CD4-positive, CD25-positive, alpha-beta regulatory T cell (primary cell): Measurements from ENCODE around the gene SPSB1. TPM values are rescaled to one million over a fixed set of nuclear protein-coding genes. Genes with fewer than 3 reads are reported as not detected.

ENCODE experiments used
- ATAC-seq, 2 donors: fragments of 150-1000 bp; cut with Tn5 transposase; one replicate each; pipeline ENCODE4 v1.10.0; 2021; ENCODE audit warnings: low read depth in 2 of 2, moderate number of reproducible peaks in 2 of 2, moderate library complexity in 1 of 2
- DNase-seq, 3 donors: peaks; one replicate each; pipeline versions ENCODE4 v3.0.0 to v3.0.0-alpha.2; 2012 to 2022; ENCODE audit warnings: mixed read lengths in 1 of 3
- H3K27ac ChIP-seq: one replicate; pipeline ENCODE4 v1.7.0; 2013; ENCODE audit warnings: mild to moderate bottlenecking, low read length; ENCODE audit not compliant: insufficient read depth, poor library complexity, severe bottlenecking
- H3K27me3 ChIP-seq: one replicate; pipeline ENCODE4 v1.7.0; 2013; ENCODE audit warnings: low read length; ENCODE audit not compliant: control insufficient read depth, insufficient read depth
- H3K36me3 ChIP-seq: one replicate; pipeline ENCODE4 v1.7.0; 2013; ENCODE audit warnings: mild to moderate bottlenecking, low read length, moderate library complexity; ENCODE audit not compliant: control insufficient read depth, insufficient read depth
- H3K4me1 ChIP-seq: 2 replicates; pipeline ENCODE4 v1.7.0; 2013; ENCODE audit warnings: mild to moderate bottlenecking, low read length; ENCODE audit not compliant: insufficient read depth, control insufficient read depth, poor library complexity, severe bottlenecking
- H3K4me3 ChIP-seq: one replicate; pipeline ENCODE4 v1.7.0; 2013; ENCODE audit warnings: low read depth, mild to moderate bottlenecking, low read length, moderate library complexity
- H3K9me3 ChIP-seq, 2 experiments: 1 replicate in 1 of 2; 2 replicates in 1 of 2; pipeline ENCODE4 v1.7.0; 2013; ENCODE audit warnings: low read length in 2 of 2, mild to moderate bottlenecking in 1 of 2, moderate library complexity in 1 of 2; ENCODE audit not compliant: control insufficient read depth in 2 of 2
- H3K27ac Mint-ChIP-seq, 3 donors: one replicate each; pipeline ENCODE4 v1.8.0; 2020 to 2022; ENCODE audit warnings: mild to moderate bottlenecking in 3 of 3, mixed read lengths in 3 of 3, moderate library complexity in 2 of 3
- H3K27me3 Mint-ChIP-seq: one replicate; pipeline ENCODE4 v1.8.0; 2022; ENCODE audit warnings: mild to moderate bottlenecking, mixed read lengths
- H3K36me3 Mint-ChIP-seq: one replicate; pipeline ENCODE4 v1.8.0; 2020; ENCODE audit warnings: mixed read lengths
- H3K4me1 Mint-ChIP-seq, 4 donors: one replicate each; pipeline ENCODE4 v1.8.0; 2020 to 2022; ENCODE audit warnings: mixed read lengths in 4 of 4, mild to moderate bottlenecking in 1 of 4
- H3K4me3 Mint-ChIP-seq, 4 donors: one replicate each; pipeline ENCODE4 v1.8.0; 2020 to 2022; ENCODE audit warnings: mild to moderate bottlenecking in 4 of 4, mixed read lengths in 4 of 4, moderate library complexity in 3 of 4
- H3K9me3 Mint-ChIP-seq, 7 donors: one replicate each; pipeline ENCODE4 v1.8.0; 2020 to 2022; ENCODE audit warnings: mixed read lengths in 7 of 7, mild to moderate bottlenecking in 3 of 7, moderate library complexity in 2 of 7
- polyA plus RNA-seq, 4 donors: library from polyadenylated mRNA; unstranded; fragments of 300-500 nt; fragmentation: Illumina TruSeq; gene quantifications; one replicate each; pipeline ENCODE4 v1.2.3, GENCODE V29; 2021
- total RNA-seq: library from RNA; stranded (reverse); gene quantifications from one replicate; pipeline ENCODE4 v1.2.3, GENCODE V29; 2022

Gene SPSB1
- total and polyA plus RNA-seq, 5 donors from 2014 or later, result 7.0 to 19.7 (median 12.3) TPM

DNA sequence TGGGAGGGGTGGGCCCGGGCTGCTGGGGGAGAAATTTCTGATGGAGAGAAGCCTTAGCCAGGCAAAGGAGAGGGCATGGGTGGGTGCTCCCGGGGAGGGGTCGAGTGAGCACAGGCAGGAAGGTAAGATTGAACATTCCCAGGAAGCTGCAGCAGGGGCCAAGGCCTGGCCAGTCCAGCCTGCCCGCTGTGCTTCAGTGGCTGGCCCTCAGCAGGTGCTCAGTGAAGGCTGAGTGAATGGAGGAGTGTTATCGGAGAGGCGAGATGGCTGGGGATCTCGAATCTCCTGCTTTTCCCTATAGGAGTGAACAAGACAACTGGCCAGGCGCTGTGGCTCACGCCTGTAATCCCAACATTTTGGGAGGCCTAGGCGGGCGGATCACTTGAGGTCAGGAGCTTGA, 20.9 kb downstream of the SPSB1 start:
- no peak overlapping the region for H3K27ac ChIP-seq
- H3K36me3 Mint-ChIP-seq, result no peaks in the 10 kb centered on the region
- no peaks in the 10 kb centered on the region for H3K9me3 ChIP-seq
- DNase-seq (no peak), ATAC-seq (no peak)
- H3K36me3 ChIP-seq, result no peaks in the 10 kb centered on the region
- H3K27ac Mint-ChIP-seq, result no peak overlapping the region
- no peak overlapping the region for H3K4me3 ChIP-seq
- H3K9me3 Mint-ChIP-seq, result no peaks in the 10 kb centered on the region
- no peak overlapping the region for H3K4me3 Mint-ChIP-seq
- H3K4me1 ChIP-seq, result peaks cover 18% of the 10 kb centered on the region
- H3K4me1 Mint-ChIP-seq, result peaks cover 5 to 42% (median 24%) of the 10 kb centered on the region in 4 donors
- no peaks in the 10 kb centered on the region for H3K27me3 Mint-ChIP-seq
- H3K27me3 ChIP-seq, result no peaks in the 10 kb centered on the region

DNA sequence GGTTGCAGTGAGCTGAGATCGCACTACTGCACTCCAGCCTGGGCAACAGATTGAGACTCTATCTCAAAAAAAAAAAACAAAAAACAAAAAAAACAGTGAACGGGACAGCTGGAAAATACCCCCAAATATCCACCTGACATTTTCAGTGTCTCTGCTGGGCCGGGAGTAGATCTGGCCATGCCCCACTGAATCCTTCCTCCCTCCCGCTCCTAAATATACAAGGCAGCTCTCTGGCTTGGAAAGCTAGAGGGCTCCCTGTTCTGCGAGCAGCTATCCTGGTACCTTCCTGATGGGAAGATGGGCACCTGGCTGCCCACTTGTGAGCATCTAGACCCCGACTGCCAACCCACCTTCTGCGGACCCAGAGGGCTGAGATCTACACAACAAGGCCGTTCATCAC, 21.4 kb downstream of the SPSB1 start:
- Mint-ChIP-seq H3K9me3 (no peaks in the 10 kb centered on the region), H3K4me3 (peak overlapping the region in 1 of 4 donors; percentile 49), H3K27me3 (no peaks in the 10 kb centered on the region), H3K4me1 (peaks cover 5 to 37% (median 24%) of the 10 kb centered on the region in 4 donors), H3K36me3 (no peaks in the 10 kb centered on the region), H3K27ac (no peak overlapping the region)
- Histone ChIP-seq H3K9me3 (no peaks in the 10 kb centered on the region), H3K36me3 (no peaks in the 10 kb centered on the region), H3K27ac (no peak overlapping the region), H3K4me3 (no peak overlapping the region), H3K27me3 (no peaks in the 10 kb centered on the region), H3K4me1 (peaks cover 18% of the 10 kb centered on the region)
- no peak for ATAC-seq
- DNase-seq, result no peak

DNA sequence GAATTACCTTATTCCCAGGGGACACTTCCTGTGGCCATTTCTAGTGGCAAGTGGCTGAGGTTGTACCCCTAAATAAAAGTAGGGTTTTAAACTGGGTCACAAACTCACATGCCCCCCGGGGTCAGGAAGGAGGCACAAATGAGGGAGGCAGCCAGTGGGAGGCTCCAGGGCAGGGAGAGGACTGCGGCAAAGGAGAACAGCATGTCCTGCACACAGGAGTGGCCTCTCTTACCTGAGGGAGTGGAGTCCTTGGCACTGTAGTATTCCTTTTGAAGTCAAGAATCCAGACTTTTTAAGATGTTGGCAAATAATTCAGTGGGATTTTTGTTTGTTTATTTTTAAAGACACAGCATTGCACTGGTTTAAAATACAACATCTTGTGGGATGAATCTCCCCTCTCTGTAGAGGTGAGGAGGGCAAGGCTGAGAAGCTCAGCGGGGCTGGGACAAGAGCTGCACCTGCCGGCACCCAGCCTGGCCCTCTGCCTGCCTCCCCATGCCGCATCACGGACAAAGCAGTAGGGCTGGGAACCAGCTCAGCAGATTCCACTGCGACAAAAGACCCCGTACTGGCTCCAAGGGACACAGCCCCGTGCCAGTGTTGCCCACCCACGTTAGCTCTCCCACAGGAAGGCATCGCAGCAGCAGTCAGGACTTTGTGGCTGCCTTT, 22.2 kb downstream of the SPSB1 start:
- ATAC-seq, result no peak
- peak overlapping the region; percentile 11 to 49 (median 28) for H3K4me3 Mint-ChIP-seq
- H3K4me1 Mint-ChIP-seq, result peaks cover 5 to 33% (median 23%) of the 10 kb centered on the region in 4 donors

DNA sequence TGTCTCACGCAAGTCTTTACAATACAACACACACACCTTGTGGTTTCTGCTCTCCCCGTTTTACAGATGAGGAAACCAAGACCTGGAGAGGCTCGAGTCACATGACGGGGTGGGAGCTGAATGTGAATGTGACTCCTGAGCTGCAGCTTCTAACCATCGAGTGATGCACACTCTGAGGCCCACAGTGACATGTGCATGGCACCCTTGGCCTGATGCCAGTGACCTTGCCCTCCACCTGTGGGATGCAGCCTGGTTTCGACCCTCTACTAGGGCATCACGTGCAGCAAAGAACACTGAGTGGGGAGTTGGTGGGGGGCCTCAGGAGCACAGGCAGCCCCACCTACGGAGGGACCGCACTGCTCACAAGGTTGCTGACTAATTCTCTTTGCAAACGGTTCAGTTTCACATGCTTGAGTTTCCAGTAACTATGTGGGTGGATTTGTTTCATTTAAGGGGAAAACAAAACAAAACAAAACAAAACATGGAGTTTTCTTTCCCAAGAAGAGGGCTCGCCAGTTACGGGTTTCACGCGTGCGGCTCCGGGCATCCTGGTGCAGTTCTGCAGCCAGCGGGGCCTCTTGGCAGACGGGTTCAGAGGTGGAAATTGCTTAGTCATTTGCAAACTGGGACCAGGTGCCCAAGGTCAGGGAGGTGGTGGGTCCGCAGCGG, 22.9 kb downstream of the SPSB1 start:
- no peaks in the 10 kb centered on the region for H3K9me3 ChIP-seq
- Mint-ChIP-seq H3K27me3 (no peaks in the 10 kb centered on the region), H3K4me3 (peak overlapping the region in 3 of 4 donors; percentile 16 to 43 (median 39)), H3K36me3 (no peaks in the 10 kb centered on the region), H3K9me3 (no peaks in the 10 kb centered on the region), H3K27ac (peak overlapping the region in 2 of 3 donors; percentile 32 to 67), H3K4me1 (peaks cover 5 to 38% (median 23%) of the 10 kb centered on the region in 4 donors)
- H3K36me3 ChIP-seq, result no peaks in the 10 kb centered on the region
- no peak overlapping the region for H3K27ac ChIP-seq
- peak in 1 of 3 donors; percentile 59 for DNase-seq
- H3K4me3 ChIP-seq, result no peak overlapping the region
- H3K4me1 ChIP-seq, result peaks cover 18% of the 10 kb centered on the region
- no peak for ATAC-seq
- H3K27me3 ChIP-seq, result no peaks in the 10 kb centered on the region

More for the DNA sequence above, 22.2 kb downstream of the SPSB1 start:
- H3K9me3 ChIP-seq, result no peaks in the 10 kb centered on the region
- peaks cover 18% of the 10 kb centered on the region for H3K4me1 ChIP-seq
- H3K27me3 ChIP-seq, result no peaks in the 10 kb centered on the region
- H3K9me3 Mint-ChIP-seq, result no peaks in the 10 kb centered on the region
- no peak overlapping the region for H3K4me3 ChIP-seq
- no peaks in the 10 kb centered on the region for H3K27me3 Mint-ChIP-seq
- H3K27ac Mint-ChIP-seq, result peak overlapping the region in 2 of 3 donors; percentile 32 to 83
- DNase-seq, result no peak
- H3K36me3 Mint-ChIP-seq, result no peaks in the 10 kb centered on the region
- no peaks in the 10 kb centered on the region for H3K36me3 ChIP-seq
- H3K27ac ChIP-seq, result no peak overlapping the region

DNA sequence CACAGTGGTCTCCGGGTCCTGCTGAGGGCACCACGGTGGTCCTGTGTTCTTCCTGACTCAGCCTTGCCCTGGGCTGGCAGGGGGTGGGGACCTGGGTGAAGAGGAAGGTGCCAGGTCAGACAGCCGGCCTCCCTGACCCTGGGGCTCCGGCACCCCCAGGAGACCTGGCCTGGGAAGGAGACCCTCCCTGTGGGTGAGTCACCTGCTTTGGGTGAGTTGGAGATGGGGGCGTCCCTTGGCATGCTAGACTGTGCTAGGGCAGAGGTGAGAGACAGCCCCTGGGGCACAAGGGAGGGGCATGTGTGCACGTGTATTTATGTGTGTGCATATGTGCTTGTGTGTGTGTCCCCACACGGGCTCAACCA, 23.4 kb downstream of the SPSB1 start:
- ATAC-seq (no peak), DNase-seq (no peak)
- Histone ChIP-seq H3K4me1 (peaks cover 18% of the 10 kb centered on the region), H3K27ac (no peak overlapping the region), H3K27me3 (no peaks in the 10 kb centered on the region), H3K4me3 (no peak overlapping the region), H3K9me3 (no peaks in the 10 kb centered on the region), H3K36me3 (no peaks in the 10 kb centered on the region)
- Mint-ChIP-seq H3K4me3 (peak overlapping the region in 2 of 4 donors; percentile 8 to 16), H3K4me1 (peaks cover 5 to 39% (median 21%) of the 10 kb centered on the region in 4 donors), H3K9me3 (no peaks in the 10 kb centered on the region), H3K36me3 (no peaks in the 10 kb centered on the region), H3K27me3 (no peaks in the 10 kb centered on the region), H3K27ac (peak overlapping the region in 1 of 3 donors; percentile 32)

DNA sequence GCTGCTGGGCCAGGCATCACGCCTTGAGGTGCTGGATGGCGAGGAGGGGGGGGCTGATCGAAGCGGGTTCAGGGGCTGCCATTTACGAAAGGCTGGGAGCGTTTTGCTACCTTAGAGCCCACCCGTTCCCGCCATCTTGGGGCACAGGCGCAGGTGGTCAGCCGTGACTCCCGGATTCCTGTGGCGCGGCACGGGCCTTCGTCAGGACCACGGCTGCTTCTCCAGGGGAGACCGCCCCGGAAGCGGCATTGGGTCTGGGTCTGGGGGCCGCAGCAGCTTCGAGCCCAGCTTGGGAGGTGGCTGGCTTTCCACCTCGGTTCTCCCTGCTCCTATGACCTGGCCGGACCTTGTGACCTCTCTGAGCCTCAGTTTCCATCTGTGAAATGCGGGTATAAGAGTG, 23.8 kb downstream of the SPSB1 start:
- Histone ChIP-seq H3K27me3 (no peaks in the 10 kb centered on the region), H3K36me3 (no peaks in the 10 kb centered on the region), H3K9me3 (no peaks in the 10 kb centered on the region), H3K4me3 (no peak overlapping the region), H3K27ac (no peak overlapping the region), H3K4me1 (peaks cover 18% of the 10 kb centered on the region)
- no peak overlapping the region for H3K27ac Mint-ChIP-seq
- DNase-seq (no peak), ATAC-seq (no peak)
- H3K4me3 Mint-ChIP-seq, result no peak overlapping the region
- no peaks in the 10 kb centered on the region for H3K36me3 Mint-ChIP-seq
- peaks cover 5 to 36% (median 21%) of the 10 kb centered on the region in 4 donors for H3K4me1 Mint-ChIP-seq
- no peaks in the 10 kb centered on the region for H3K27me3 Mint-ChIP-seq
- no peaks in the 10 kb centered on the region for H3K9me3 Mint-ChIP-seq

DNA sequence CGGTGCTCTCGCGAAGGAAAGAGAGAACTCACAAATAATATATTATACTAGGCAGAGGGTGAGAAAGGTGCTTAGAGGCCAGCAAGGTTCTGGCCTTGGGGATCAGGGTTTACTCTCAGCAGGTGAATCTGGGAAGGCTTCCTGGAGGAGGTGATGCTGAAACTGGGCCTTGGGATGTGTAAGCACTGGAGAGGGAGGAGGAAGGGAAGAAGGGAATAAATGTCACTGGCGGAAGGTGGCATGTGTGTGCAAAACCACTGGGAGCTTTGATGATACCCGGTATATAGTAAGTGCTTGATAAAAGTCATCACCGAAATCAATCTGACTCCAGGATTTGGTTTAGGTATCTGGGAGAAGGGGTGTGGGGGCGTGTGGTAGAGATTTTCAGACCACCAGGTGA, 24.4 kb downstream of the SPSB1 start:
- DNase-seq (no peak), ATAC-seq (no peak)
- peaks cover 18% of the 10 kb centered on the region for H3K4me1 ChIP-seq
- peaks cover 5 to 33% (median 21%) of the 10 kb centered on the region in 4 donors for H3K4me1 Mint-ChIP-seq
- H3K27ac Mint-ChIP-seq, result peak overlapping the region in 2 of 3 donors; percentile 65 to 73
- no peaks in the 10 kb centered on the region for H3K27me3 Mint-ChIP-seq
- H3K9me3 ChIP-seq, result no peaks in the 10 kb centered on the region
- H3K27ac ChIP-seq, result no peak overlapping the region
- no peak overlapping the region for H3K4me3 Mint-ChIP-seq
- no peaks in the 10 kb centered on the region for H3K9me3 Mint-ChIP-seq
- no peaks in the 10 kb centered on the region for H3K27me3 ChIP-seq
- no peak overlapping the region for H3K4me3 ChIP-seq
- H3K36me3 Mint-ChIP-seq, result no peaks in the 10 kb centered on the region
- H3K36me3 ChIP-seq, result no peaks in the 10 kb centered on the region
